ENCODE results near the gene TIMM13. TPM values are rescaled to one million over a fixed set of nuclear protein-coding genes. Genes with fewer than 3 reads are reported as not detected.

Gene TIMM13
- total and polyA plus RNA-seq, 11 donors, result 27.4 to 98.5 (median 65.9) TPM

DNA sequence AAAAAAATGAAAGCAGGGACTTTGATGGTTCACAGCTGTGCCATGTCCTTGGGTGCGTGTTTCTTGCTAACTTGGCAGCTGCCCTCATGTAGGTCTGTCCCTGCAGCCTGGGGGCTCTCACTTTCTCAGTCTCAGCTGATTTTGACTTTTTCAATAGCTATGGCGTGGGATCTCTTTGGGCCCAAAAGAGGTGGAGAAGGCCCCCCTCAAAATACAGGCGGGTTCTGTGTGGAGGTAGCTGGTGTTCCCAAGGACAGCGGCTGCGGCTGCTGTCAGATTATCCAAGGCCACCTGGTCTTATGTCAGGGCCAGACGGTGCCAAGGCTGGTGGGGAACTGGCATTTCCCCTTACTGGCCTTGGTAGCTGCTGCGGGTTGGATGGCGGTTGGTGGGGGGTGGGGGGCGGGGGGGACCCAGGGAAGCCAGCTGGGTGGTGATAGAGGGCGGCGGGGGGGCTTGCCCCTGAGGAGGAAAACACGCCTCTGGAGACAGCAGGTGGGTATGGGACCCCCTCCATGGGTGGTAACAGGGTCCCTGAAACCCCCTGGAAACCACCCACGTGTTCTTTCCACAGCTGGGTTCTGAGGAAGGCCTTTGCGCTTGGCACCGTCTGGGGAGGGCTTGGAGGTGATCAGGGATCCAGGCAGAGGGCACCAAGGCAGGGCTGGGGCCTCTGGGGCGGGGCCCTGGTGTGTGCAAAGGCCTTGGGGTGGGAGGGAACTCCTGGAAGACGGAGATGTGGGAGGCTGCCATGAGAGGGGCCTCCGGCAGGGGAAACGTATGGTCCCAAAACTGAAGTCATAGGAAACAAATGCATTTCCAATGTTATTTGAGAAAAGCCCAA, 4.1 kb downstream of the TIMM13 start:
- no peak for TF ChIP-seq POLR2A (IDR thresholded peaks at IDR 0.05)
- TF ChIP-seq, protein P1, sequence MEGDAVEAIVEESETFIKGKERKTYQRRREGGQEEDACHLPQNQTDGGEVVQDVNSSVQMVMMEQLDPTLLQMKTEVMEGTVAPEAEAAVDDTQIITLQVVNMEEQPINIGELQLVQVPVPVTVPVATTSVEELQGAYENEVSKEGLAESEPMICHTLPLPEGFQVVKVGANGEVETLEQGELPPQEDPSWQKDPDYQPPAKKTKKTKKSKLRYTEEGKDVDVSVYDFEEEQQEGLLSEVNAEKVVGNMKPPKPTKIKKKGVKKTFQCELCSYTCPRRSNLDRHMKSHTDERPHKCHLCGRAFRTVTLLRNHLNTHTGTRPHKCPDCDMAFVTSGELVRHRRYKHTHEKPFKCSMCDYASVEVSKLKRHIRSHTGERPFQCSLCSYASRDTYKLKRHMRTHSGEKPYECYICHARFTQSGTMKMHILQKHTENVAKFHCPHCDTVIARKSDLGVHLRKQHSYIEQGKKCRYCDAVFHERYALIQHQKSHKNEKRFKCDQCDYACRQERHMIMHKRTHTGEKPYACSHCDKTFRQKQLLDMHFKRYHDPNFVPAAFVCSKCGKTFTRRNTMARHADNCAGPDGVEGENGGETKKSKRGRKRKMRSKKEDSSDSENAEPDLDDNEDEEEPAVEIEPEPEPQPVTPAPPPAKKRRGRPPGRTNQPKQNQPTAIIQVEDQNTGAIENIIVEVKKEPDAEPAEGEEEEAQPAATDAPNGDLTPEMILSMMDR (IDR thresholded peaks at IDR 0.05), result no peak
- peaks cover 0 to 7% (median 3%) of the 10 kb centered on the region in 9 donors for H3K36me3 ChIP-seq
- ATAC-seq (no peak), DNase-seq (no peak)
- 57 to 69% (median 63%) methylated on average over 14 to 19 of the region's 19 CpGs for WGBS, 4 donors
- H3K27me3 ChIP-seq, result no peaks in the 10 kb centered on the region
- H3K4me1 ChIP-seq, result peaks cover 3 to 50% (median 26%) of the 10 kb centered on the region in 12 donors
- intact Hi-C loops (cut with DNase I), result no loop called here
- H3K9me3 ChIP-seq, result no peaks in the 10 kb centered on the region
- peak overlapping the region in 5 of 12 donors; percentile 4 to 69 (median 38) for H3K27ac ChIP-seq
- H3K4me3 ChIP-seq, result no peak overlapping the region

DNA sequence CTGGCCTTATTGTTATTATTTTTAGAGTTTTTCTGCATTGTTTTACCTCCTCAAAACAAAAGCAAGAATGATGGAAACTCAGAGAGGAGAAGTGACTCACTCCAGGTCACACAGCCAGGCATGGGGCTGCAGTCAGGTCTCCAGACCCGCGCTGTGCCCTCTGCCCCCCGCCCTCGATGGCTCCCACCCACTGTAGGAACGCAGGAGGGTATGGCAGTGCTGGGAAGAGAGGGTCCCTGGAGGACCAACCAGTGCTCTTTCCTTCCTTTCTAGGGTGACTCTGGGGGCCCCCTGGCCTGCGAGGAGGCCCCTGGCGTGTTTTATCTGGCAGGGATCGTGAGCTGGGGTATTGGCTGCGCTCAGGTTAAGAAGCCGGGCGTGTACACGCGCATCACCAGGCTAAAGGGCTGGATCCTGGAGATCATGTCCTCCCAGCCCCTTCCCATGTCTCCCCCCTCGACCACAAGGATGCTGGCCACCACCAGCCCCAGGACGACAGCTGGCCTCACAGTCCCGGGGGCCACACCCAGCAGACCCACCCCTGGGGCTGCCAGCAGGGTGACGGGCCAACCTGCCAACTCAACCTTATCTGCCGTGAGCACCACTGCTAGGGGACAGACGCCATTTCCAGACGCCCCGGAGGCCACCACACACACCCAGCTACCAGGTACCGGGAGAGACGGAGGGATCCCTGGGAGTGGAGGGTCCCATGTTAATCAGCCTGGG, 5.6 kb downstream of the TIMM13 start:
- H3K9me3 ChIP-seq, result no peaks in the 10 kb centered on the region
- no peak for DNase-seq
- TF ChIP-seq, protein P1 (IDR thresholded peaks at IDR 0.05), result no peak
- TF ChIP-seq POLR2A (IDR thresholded peaks at IDR 0.05), result no peak
- H3K4me1 ChIP-seq, result peaks cover 3 to 41% (median 20%) of the 10 kb centered on the region in 12 donors
- no peak for ATAC-seq
- 85 to 88% (median 87%) methylated on average over 19 to 23 of the region's 23 CpGs for WGBS, 4 donors
- H3K27me3 ChIP-seq, result no peaks in the 10 kb centered on the region
- H3K36me3 ChIP-seq, result peaks cover 0 to 10% (median 3%) of the 10 kb centered on the region in 9 donors
- no peak overlapping the region for H3K27ac ChIP-seq
- intact Hi-C loops (cut with DNase I), result no loop called here
- no peak overlapping the region for H3K4me3 ChIP-seq

DNA sequence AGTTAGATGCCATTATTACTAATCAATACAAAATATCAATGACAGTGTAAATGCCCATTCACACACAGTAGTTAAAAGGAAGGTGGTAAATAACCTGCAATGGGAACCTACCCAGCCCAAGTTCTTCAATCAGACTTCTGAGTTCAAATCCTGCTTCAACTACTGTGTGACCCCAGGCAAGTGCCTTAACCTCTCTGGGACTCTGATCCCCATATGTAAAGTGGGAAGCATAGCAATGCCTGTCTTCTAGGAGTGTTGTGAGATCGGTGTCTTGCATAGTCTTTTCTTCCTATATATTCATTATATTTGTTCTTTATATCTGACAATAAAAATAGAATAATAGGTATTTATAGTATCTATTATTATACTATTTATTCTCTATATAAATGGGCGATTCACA, 6.9 kb downstream of the TIMM13 start:
- H3K9me3 ChIP-seq, result no peaks in the 10 kb centered on the region
- no peak overlapping the region for H3K27ac ChIP-seq
- intact Hi-C loops (cut with DNase I), result no loop called here
- DNase-seq (no peak), ATAC-seq (no peak)
- H3K27me3 ChIP-seq, result no peaks in the 10 kb centered on the region
- peaks cover 1 to 29% (median 8%) of the 10 kb centered on the region in 12 donors for H3K4me1 ChIP-seq
- TF ChIP-seq, protein P1 (IDR thresholded peaks at IDR 0.05), result no peak
- no peak for TF ChIP-seq POLR2A (IDR thresholded peaks at IDR 0.05)
- no peak overlapping the region for H3K4me3 ChIP-seq
- H3K36me3 ChIP-seq, result peaks cover 0 to 8% (median 3%) of the 10 kb centered on the region in 9 donors
- 90 to 96% (median 91%) methylated on average over 2 of the region's 2 CpGs for WGBS, 4 donors

DNA sequence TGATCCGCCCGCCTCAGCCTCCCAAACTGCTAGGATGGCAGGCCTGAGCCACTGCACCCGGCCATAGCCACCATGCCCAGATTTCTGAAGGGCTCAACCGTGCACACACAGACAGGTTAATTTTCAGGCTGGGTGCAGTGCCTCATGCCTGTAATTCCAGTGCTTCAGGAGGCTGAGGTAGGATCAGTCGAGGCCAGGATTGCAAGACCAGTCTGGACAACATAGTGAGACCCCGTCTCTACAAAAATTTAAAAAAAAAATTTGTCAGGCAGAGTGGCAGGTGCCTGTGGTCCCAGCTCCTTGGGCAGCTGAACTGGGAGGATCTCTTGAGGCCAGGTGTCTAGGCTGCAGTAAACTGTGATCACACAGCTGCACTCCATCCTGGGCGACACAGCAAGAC, 7.6 kb downstream of the TIMM13 start:
- no peak overlapping the region for H3K4me3 ChIP-seq
- no peak overlapping the region for H3K27ac ChIP-seq
- peaks cover 0 to 8% (median 3%) of the 10 kb centered on the region in 9 donors for H3K36me3 ChIP-seq
- intact Hi-C loops (cut with DNase I), result no loop called here
- no peaks in the 10 kb centered on the region for H3K27me3 ChIP-seq
- no peaks in the 10 kb centered on the region for H3K9me3 ChIP-seq
- ATAC-seq, result no peak
- H3K4me1 ChIP-seq, result peaks cover 0 to 21% (median 3%) of the 10 kb centered on the region in 12 donors
- WGBS, 4 donors, result 92 to 98% (median 96%) methylated on average over 7 of the region's 7 CpGs
- no peak for DNase-seq
- TF ChIP-seq, protein P1 (IDR thresholded peaks at IDR 0.05), result no peak
- no peak for TF ChIP-seq POLR2A (IDR thresholded peaks at IDR 0.05)

Measured in heart left ventricle (tissue), 16 donors.